GM12801 (cell line): Measurements from ENCODE around the gene FTCDNL1.

ENCODE experiments used
- CTCF ChIP-seq: IDR thresholded peaks from one replicate; pipeline ENCODE4 v1.5.1; 2011; ENCODE audit warnings: control low read depth; ENCODE audit not compliant: insufficient read length; ENCODE audit errors: extremely low read depth

FTCDNL1 gene

GRCh38 chr2:199754766-199755165 is 96.2 kb downstream of the FTCDNL1 start:
- no peak for TF ChIP-seq CTCF

GRCh38 chr2:199751492-199752120 is 99.4 kb downstream of the FTCDNL1 start:
- TF ChIP-seq CTCF: no peak

GRCh38 chr2:199749571-199749970 is 101.4 kb downstream of the FTCDNL1 start:
- TF ChIP-seq CTCF: no peak

GRCh38 chr2:199744724-199745123 is 106.3 kb downstream of the FTCDNL1 start:
- TF ChIP-seq CTCF: no peak

GRCh38 chr2:199744260-199744659 is 106.7 kb downstream of the FTCDNL1 start:
- TF ChIP-seq CTCF: no peak

- TF ChIP-seq CTCF: no peak
Measured at GRCh38 chr2:199743415-199744120, 107.4 kb downstream of the FTCDNL1 start.

- TF ChIP-seq CTCF: no peak
Measured at GRCh38 chr2:199742884-199743283, 108.1 kb downstream of the FTCDNL1 start.

- no peak for TF ChIP-seq CTCF
Measured at GRCh38 chr2:199740111-199740428, 110.9 kb downstream of the FTCDNL1 start.
